SK-N-MC (cell line): ENCODE results near the gene DYTN.

Experiments
- DNase-seq: peaks from one replicate; pipeline ENCODE4 v3.0.0-alpha.2; 2011; ENCODE audit warnings: low read depth, low spot score
- H3K27ac ChIP-seq: fragments of 200-600 bp; sonication (generic); 2 replicates; pipeline ENCODE4 v1.5.1; 2016; ENCODE audit warnings: mixed run types
- H3K36me3 ChIP-seq: fragments of 200-600 bp; sonication (generic); 2 replicates; pipeline ENCODE4 v1.6.1; 2017; ENCODE audit warnings: antibody characterized with exemption, low read length, mixed read lengths; ENCODE audit not compliant: insufficient read depth
- H3K4me3 ChIP-seq: fragments of 200-600 bp; sonication (generic); 2 replicates; pipeline ENCODE4 v1.5.1; 2016
- H3K9ac ChIP-seq: fragments of 200-600 bp; sonication (generic); 2 replicates; pipeline ENCODE4 v1.8.0; 2017; ENCODE audit warnings: mixed run types, mixed read lengths; ENCODE audit not compliant: insufficient read length
- H3K9me3 ChIP-seq: fragments of 200-600 bp; sonication (generic); 2 replicates; pipeline ENCODE4 v1.6.1; 2017; ENCODE audit warnings: low read depth, mild to moderate bottlenecking, antibody characterized with exemption, low read length, moderate library complexity, mixed read lengths
- EZH2 ChIP-seq: fragments of 200-600 bp; sonication (generic); IDR thresholded peaks from one replicate; pipeline ENCODE4 v1.6.1; 2017; ENCODE audit warnings: antibody characterized with exemption
- FOXP2 ChIP-seq: optimal IDR thresholded peaks from 2 replicates; pipeline ENCODE3; 2011; ENCODE audit warnings: mild to moderate bottlenecking, moderate library complexity; ENCODE audit not compliant: insufficient read depth; ENCODE audit errors: extremely low read length, control extremely low read depth
- POLR2AphosphoS5 ChIP-seq: IDR thresholded peaks from 2 replicates; pipeline ENCODE4 v1.6.1; 2012; ENCODE audit warnings: mild to moderate bottlenecking, low read depth, low read length, borderline replicate concordance

Gene DYTN

GRCh38 chr2:206692971-206693370 is 25.2 kb downstream of the DYTN start:
- H3K36me3 ChIP-seq, result no peaks in the 10 kb centered on the region
- H3K9me3 ChIP-seq, result no peaks in the 10 kb centered on the region
- H3K9ac ChIP-seq, result no peak overlapping the region
- DNase-seq, result no peak
- TF ChIP-seq POLR2AphosphoS5, result no peak
- TF ChIP-seq FOXP2, result no peak
- TF ChIP-seq EZH2, result no peak
- no peak overlapping the region for H3K27ac ChIP-seq
- no peak overlapping the region for H3K4me3 ChIP-seq

DNA sequence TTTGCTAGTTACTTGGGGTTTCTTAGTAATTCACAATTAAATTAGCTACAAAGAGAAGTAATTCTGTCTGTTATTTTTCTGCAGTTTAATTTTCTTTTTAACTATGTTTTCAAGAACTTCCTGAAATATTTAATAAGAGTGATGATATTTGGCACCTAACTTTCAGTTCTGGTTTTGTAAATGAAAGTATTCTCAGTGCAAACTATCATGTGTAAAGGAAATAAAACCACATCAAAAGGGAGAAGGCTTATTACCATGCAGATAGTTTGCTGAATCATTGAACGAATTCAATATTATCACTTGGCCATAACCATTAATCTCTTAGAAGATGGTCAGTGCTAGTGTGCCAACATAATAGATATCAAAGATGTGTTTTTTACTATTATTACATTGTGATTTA is 29.2 kb downstream of the DYTN start:
- H3K9ac ChIP-seq, result no peak overlapping the region
- no peaks in the 10 kb centered on the region for H3K36me3 ChIP-seq
- no peak overlapping the region for H3K27ac ChIP-seq
- TF ChIP-seq EZH2 (no peak), FOXP2 (no peak), POLR2AphosphoS5 (no peak)
- H3K4me3 ChIP-seq, result no peak overlapping the region
- no peak for DNase-seq
- no peaks in the 10 kb centered on the region for H3K9me3 ChIP-seq

DNA sequence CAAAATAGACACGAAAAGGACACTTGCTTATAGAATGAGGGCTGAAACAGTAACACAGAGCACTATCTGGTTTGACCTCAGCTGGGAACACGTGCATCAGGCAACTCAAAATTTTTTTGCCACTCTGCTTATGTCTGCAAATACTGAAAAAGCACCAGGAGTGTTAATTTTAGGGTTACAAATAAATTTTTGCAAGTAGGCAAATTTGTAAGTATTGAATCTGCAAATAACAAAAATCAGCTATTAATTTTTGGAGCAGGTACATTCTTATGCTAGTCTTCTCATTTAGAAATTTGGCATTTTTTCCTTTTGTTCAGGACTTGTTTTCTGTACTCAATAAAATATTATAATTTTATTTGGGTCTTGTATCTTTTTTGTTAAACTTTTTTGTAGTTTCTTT is 29.7 kb downstream of the DYTN start:
- H3K9me3 ChIP-seq, result no peaks in the 10 kb centered on the region
- no peak for TF ChIP-seq POLR2AphosphoS5
- no peak for TF ChIP-seq FOXP2
- TF ChIP-seq EZH2, result no peak
- no peak overlapping the region for H3K27ac ChIP-seq
- H3K36me3 ChIP-seq, result no peaks in the 10 kb centered on the region
- no peak for DNase-seq
- H3K9ac ChIP-seq, result no peak overlapping the region
- no peak overlapping the region for H3K4me3 ChIP-seq

DNA sequence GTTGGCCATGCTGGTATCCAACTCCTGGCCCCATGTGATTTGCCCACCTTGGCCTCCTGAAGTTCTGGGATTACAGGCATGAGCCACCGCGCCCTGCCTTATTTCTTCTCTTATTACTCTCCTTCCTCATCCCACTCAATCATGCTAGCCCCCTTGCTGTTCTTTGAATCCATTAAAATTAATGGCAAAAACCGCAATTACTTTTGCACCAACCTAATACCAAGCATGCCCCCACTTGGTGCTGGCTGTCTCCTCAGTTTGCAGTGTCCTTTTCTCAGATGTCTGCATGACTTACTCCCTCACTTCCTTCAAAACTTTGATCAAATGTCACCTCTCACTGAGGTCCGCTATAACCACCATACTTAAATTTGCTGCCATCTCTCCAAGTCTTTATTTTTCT is 34.6 kb downstream of the DYTN start:
- H3K9ac ChIP-seq, result no peak overlapping the region
- H3K9me3 ChIP-seq, result no peaks in the 10 kb centered on the region
- no peak for TF ChIP-seq POLR2AphosphoS5
- TF ChIP-seq FOXP2, result no peak
- H3K36me3 ChIP-seq, result no peaks in the 10 kb centered on the region
- DNase-seq, result no peak
- no peak overlapping the region for H3K4me3 ChIP-seq
- H3K27ac ChIP-seq, result no peak overlapping the region

GRCh38 chr2:206670531-206671319 is 47.5 kb downstream of the DYTN start:
- TF ChIP-seq FOXP2, result no peak
- no peak for TF ChIP-seq EZH2
- TF ChIP-seq POLR2AphosphoS5, result no peak
- no peaks in the 10 kb centered on the region for H3K9me3 ChIP-seq
- no peak overlapping the region for H3K27ac ChIP-seq
- no peak overlapping the region for H3K4me3 ChIP-seq
- no peaks in the 10 kb centered on the region for H3K36me3 ChIP-seq
- H3K9ac ChIP-seq, result no peak overlapping the region
- DNase-seq, result no peak

GRCh38 chr2:206665251-206665650 is 52.9 kb downstream of the DYTN start:
- H3K27ac ChIP-seq, result no peak overlapping the region
- no peak for DNase-seq
- H3K9ac ChIP-seq, result no peak overlapping the region
- H3K4me3 ChIP-seq, result no peak overlapping the region
- TF ChIP-seq EZH2, result no peak
- no peak for TF ChIP-seq POLR2AphosphoS5
- TF ChIP-seq FOXP2, result no peak
- no peaks in the 10 kb centered on the region for H3K36me3 ChIP-seq
- H3K9me3 ChIP-seq, result no peaks in the 10 kb centered on the region

GRCh38 chr2:206657087-206657486 is 61.1 kb downstream of the DYTN start:
- no peak overlapping the region for H3K4me3 ChIP-seq
- no peak for DNase-seq
- no peak overlapping the region for H3K9ac ChIP-seq
- no peak overlapping the region for H3K27ac ChIP-seq
- no peaks in the 10 kb centered on the region for H3K9me3 ChIP-seq
- TF ChIP-seq POLR2AphosphoS5 (no peak), EZH2 (no peak), FOXP2 (no peak)
- H3K36me3 ChIP-seq, result no peaks in the 10 kb centered on the region

DNA sequence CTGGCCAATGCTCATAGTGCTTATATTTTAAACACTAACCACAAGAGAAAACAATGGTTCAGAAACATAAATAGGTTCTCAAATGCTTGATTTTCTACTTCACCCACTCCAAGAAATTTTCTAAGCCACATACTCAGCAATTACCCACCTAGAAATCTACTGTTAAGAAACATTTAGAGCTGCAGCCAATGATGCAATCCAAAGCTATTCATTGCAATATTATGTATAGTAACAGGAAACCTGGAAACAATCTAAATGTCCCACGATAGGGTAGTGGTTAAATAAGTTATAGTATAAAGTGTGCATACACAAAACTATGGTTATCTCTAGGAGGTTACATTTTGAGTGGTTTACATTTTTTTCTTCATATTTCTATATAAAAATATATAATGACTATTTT is 70.2 kb downstream of the DYTN start:
- Histone ChIP-seq H3K9ac (no peak overlapping the region), H3K9me3 (no peaks in the 10 kb centered on the region), H3K36me3 (no peaks in the 10 kb centered on the region), H3K4me3 (no peak overlapping the region), H3K27ac (no peak overlapping the region; the same call in 1 of the 2 replicates)
- no peak for TF ChIP-seq POLR2AphosphoS5
- no peak for TF ChIP-seq FOXP2
- no peak for TF ChIP-seq EZH2
- peak; percentile 30 for DNase-seq
